Nephron (organoid): ENCODE data around the gene RECK.

Source experiments
- H3K27ac Mint-ChIP-seq, 3 experiments: 2 replicates each; pipeline ENCODE4 v1.8.0; 2020; ENCODE audit warnings: mixed read lengths in 3 of 3, mild to moderate bottlenecking in 2 of 3, moderate library complexity in 1 of 3
- H3K27me3 Mint-ChIP-seq: 2 replicates; pipeline ENCODE4 v1.8.0; 2021; ENCODE audit warnings: low read depth, mild to moderate bottlenecking, moderate library complexity, mixed read lengths
- H3K36me3 Mint-ChIP-seq: 2 replicates; pipeline ENCODE4 v1.8.0; 2020; ENCODE audit warnings: low read depth, mixed read lengths
- H3K4me1 Mint-ChIP-seq: 2 replicates; pipeline ENCODE4 v1.8.0; 2020; ENCODE audit warnings: mixed read lengths
- H3K4me3 Mint-ChIP-seq, 3 experiments: 2 replicates each; pipeline ENCODE4 v1.8.0; 2020; ENCODE audit warnings: mild to moderate bottlenecking in 3 of 3, mixed read lengths in 3 of 3, moderate library complexity in 2 of 3
- H3K9me3 Mint-ChIP-seq: 2 replicates; pipeline ENCODE4 v1.8.0; 2020; ENCODE audit warnings: mixed read lengths
- TF ChIP-seq, protein P1 (sequence below), 3 experiments: fragments of 200-600 bp; sonication (generic); IDR thresholded peaks; one replicate each; pipeline ENCODE4 v1.5.0; 2021; ENCODE audit warnings: antibody characterized with exemption in 3 of 3; ENCODE audit not compliant: unreplicated experiment in 3 of 3

RECK gene

DNA sequence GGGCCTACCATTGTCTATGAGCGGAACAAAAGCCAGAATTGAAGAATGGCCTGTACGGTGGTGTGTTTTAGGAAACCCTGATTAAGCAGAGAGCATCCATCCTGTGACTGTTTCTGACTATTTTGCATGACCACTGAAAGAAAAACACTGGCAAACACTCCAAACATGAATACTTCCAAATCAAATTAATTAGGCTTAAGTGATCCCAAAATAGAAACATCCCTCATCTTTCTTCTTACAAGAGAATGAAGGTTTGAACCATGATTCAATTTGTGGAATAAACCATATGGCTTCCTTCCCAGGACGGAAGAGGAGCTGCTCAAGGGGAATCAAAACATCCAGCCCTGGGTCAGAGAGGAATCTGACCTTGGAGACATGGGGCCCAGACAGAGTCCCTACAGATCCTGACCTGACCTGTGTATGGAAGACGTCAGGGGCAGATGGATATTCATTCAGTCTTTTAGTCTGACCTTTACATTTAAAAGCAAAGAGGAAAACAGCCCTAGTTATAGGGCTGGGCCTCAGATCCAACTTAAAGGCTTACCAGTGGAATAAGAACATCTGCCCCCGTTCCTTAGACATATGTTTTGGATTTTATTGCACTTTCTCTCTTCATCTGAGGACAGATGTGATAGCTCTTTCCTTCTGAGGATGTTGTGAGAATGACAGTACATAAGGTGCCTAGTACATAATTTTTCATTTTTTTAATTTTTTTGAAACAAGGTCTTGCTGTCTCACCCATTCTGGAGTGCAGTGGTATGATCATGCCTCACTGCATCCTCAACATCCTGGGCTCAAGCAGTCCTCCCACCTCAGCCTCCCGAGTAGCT is 17.6 kb upstream of the RECK start:
- Mint-ChIP-seq H3K9me3 (no peaks in the 10 kb centered on the region), H3K4me3 (no peak overlapping the region), H3K4me1 (peaks cover 24% of the 10 kb centered on the region), H3K27me3 (no peaks in the 10 kb centered on the region), H3K36me3 (no peaks in the 10 kb centered on the region), H3K27ac (peak overlapping the region; percentile 65 to 92 (median 91))
- TF ChIP-seq, protein P1, sequence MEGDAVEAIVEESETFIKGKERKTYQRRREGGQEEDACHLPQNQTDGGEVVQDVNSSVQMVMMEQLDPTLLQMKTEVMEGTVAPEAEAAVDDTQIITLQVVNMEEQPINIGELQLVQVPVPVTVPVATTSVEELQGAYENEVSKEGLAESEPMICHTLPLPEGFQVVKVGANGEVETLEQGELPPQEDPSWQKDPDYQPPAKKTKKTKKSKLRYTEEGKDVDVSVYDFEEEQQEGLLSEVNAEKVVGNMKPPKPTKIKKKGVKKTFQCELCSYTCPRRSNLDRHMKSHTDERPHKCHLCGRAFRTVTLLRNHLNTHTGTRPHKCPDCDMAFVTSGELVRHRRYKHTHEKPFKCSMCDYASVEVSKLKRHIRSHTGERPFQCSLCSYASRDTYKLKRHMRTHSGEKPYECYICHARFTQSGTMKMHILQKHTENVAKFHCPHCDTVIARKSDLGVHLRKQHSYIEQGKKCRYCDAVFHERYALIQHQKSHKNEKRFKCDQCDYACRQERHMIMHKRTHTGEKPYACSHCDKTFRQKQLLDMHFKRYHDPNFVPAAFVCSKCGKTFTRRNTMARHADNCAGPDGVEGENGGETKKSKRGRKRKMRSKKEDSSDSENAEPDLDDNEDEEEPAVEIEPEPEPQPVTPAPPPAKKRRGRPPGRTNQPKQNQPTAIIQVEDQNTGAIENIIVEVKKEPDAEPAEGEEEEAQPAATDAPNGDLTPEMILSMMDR (IDR thresholded peaks at IDR 0.05; ENCODE audit: unreplicated experiment in 3 of 3), result no peak

DNA sequence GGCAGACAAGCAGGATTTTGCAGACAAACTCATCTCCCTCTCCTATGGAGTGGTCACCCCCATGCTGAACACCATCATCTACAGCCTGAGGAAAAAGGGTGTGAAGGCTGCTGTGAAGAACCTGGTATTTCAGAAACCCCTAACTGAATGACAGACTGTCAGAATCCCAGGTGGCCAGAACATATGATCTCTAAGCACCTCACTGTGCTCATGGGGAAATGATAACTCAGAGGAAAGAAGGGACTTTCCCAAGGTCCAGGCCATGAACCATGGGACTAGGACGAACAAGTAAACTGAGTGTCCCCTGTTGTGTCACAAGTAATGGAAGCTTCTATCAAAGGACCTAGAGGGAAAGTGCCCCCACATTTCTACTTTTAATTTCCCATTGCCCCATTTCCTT is 14.7 kb upstream of the RECK start:
- H3K27me3 Mint-ChIP-seq, result no peaks in the 10 kb centered on the region
- H3K36me3 Mint-ChIP-seq, result no peaks in the 10 kb centered on the region
- H3K27ac Mint-ChIP-seq, result no peak overlapping the region
- H3K4me3 Mint-ChIP-seq, result no peak overlapping the region
- peaks cover 24% of the 10 kb centered on the region for H3K4me1 Mint-ChIP-seq
- TF ChIP-seq, protein P1 (IDR thresholded peaks at IDR 0.05; ENCODE audit: unreplicated experiment in 3 of 3), result no peak
- no peaks in the 10 kb centered on the region for H3K9me3 Mint-ChIP-seq

DNA sequence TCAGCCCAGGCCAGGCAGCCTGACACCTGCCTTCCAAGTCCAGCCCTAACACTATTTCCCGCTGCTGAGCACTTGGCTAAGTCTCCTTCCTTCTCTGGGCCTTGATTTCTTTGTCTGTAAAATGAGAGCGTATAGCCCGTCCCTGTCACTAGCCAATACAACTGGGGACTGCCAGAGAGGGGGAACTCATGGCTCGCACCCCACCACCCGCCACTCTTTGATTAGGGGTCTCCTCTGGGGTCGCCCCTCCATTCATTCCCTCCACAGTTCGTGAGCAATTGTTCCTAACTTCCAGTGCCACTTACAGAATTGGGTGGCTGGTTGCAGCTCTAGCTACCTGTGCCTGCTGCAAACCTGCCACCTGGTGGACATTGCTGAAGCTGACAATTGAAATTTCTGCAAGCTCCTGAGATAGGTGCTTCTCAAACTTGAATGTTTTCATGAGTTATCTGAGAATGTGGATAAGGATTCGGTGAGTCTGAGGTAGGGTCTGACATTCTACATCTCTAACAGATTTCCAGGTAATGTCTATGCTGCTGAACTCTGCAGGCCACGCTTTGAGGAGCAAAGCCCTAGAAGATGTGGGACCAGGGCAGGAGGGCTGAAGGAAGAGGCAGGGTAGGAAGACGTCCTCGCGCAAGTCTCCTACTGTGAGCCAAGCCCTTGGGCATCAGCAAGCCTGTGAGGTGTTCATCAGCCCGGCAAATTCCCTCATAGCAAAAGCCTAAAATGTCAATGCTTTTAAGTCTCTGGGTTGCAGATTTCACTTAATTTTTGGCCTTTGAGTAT is 13.3 kb upstream of the RECK start:
- Mint-ChIP-seq H3K9me3 (no peaks in the 10 kb centered on the region), H3K36me3 (no peaks in the 10 kb centered on the region), H3K4me1 (peaks cover 24% of the 10 kb centered on the region), H3K27ac (peak overlapping the region in 2 of 3 experiments; percentile 18 to 44), H3K4me3 (no peak overlapping the region), H3K27me3 (no peaks in the 10 kb centered on the region)
- TF ChIP-seq, protein P1 (IDR thresholded peaks at IDR 0.05; ENCODE audit: unreplicated experiment in 3 of 3), result peak; percentile 81 to 85 (median 83)

DNA sequence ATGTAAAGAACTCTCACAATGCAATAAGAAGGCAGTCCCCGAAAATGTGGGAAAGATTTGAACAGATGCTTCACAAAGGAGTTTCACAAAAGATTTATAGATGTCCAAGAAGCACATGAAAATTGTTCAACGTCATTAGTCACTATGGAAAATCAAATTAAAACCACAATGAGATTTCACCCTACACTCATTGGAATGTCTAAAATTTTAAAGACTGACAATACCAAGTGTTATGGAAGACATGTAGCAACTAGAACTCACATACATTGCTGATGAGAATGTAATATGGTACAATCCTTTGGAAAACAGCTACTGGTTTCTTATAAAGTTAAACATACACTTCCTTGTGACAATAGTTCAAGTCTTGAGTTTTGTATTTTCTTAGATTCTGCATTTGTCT is 11.0 kb upstream of the RECK start:
- TF ChIP-seq, protein P1 (IDR thresholded peaks at IDR 0.05; ENCODE audit: unreplicated experiment in 3 of 3), result no peak
- peaks cover 30% of the 10 kb centered on the region for H3K4me1 Mint-ChIP-seq
- no peak overlapping the region for H3K27ac Mint-ChIP-seq
- no peak overlapping the region for H3K4me3 Mint-ChIP-seq
- H3K36me3 Mint-ChIP-seq, result no peaks in the 10 kb centered on the region
- H3K9me3 Mint-ChIP-seq, result no peaks in the 10 kb centered on the region
- H3K27me3 Mint-ChIP-seq, result peaks cover 3% of the 10 kb centered on the region

DNA sequence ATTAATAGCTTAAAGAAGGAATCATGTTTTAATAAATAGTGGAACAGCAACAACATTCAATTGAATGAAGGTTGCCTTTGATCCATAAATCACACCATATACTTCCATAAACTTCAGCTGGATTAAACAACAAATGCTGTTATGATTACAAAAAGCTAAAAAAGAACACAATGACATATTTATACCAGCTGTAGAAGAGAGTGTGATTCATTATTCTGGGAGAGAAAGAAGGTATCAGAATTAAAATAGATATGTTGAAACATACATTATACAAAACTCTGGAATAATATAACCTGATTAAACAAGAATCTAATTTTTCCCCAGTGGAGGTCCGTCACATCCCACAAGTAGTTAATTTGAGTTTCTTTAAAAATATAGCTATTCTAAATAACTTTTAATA is 7.5 kb upstream of the RECK start:
- Mint-ChIP-seq H3K4me3 (no peak overlapping the region), H3K27me3 (peaks cover 3% of the 10 kb centered on the region), H3K27ac (no peak overlapping the region), H3K9me3 (no peaks in the 10 kb centered on the region), H3K4me1 (peaks cover 31% of the 10 kb centered on the region), H3K36me3 (no peaks in the 10 kb centered on the region)
- TF ChIP-seq, protein P1 (IDR thresholded peaks at IDR 0.05; ENCODE audit: unreplicated experiment in 3 of 3), result no peak
